HepG2 (cell line): ENCODE measurements around the gene SLC25A22. TPM values are rescaled to one million over a fixed set of nuclear protein-coding genes. Genes with fewer than 3 reads are reported as not detected.

Experiments
- CEBPB ChIP-seq: IDR thresholded peaks from 2 replicates; pipeline ENCODE4 v1.6.1; 2011; ENCODE audit warnings: low read depth, low read length, improper control_type of control experiment, borderline replicate concordance
- EED ChIP-seq: sonication (generic); formaldehyde crosslinking; IDR thresholded peaks from 2 replicates; pipeline ENCODE4 v1.5.0; 2020; ENCODE audit warnings: mild to moderate bottlenecking, missing genetic modification reagents
- EP300 ChIP-seq, 3 experiments: sonication (generic) in 1 of 3; formaldehyde crosslinking in 1 of 3; IDR thresholded peaks; 2 replicates each; pipeline versions ENCODE4 v1.5.1 to v1.6.1; 2011 to 2020; ENCODE audit warnings: low read depth in 2 of 3, low read length in 2 of 3, borderline replicate concordance in 1 of 3, improper control_type of control experiment in 1 of 3, mild to moderate bottlenecking in 1 of 3, missing genetic modification reagents in 1 of 3, moderate library complexity in 1 of 3
- GABPA ChIP-seq, 2 experiments: IDR thresholded peaks; 2 replicates each; pipeline ENCODE4 v1.6.1; 2011 to 2016; ENCODE audit warnings: low read depth in 2 of 2, low read length in 1 of 2, missing biosample characterization in 1 of 2, missing genetic modification characterization in 1 of 2
- GABPB1 ChIP-seq: IDR thresholded peaks from 2 replicates; pipeline ENCODE4 v1.6.1; 2016; ENCODE audit warnings: mild to moderate bottlenecking, missing genetic modification reagents, moderate library complexity, missing compliant biosample characterization
- HCFC1 ChIP-seq: fragments of 150-350 bp; IDR thresholded peaks from 2 replicates; pipeline ENCODE4 v1.6.1; 2014; ENCODE audit warnings: low read depth, low read length
- KDM5B ChIP-seq: sonication (generic); formaldehyde crosslinking; IDR thresholded peaks from 2 replicates; pipeline ENCODE4 v1.4.0; 2020; ENCODE audit warnings: missing genetic modification reagents, mild to moderate bottlenecking, borderline replicate concordance
- KLF9 ChIP-seq: IDR thresholded peaks from 2 replicates; pipeline ENCODE4 v1.6.1; 2016; ENCODE audit warnings: low read depth
- MAFG ChIP-seq: sonication (generic); formaldehyde crosslinking; IDR thresholded peaks from 2 replicates; pipeline ENCODE4 v1.5.1; 2020; ENCODE audit warnings: mild to moderate bottlenecking, missing genetic modification reagents
- MAFK ChIP-seq, 2 experiments: IDR thresholded peaks in 1 of 2; conservative IDR thresholded peaks in 1 of 2; 2 replicates each; pipeline ENCODE4 v1.6.1; 2011; ENCODE audit warnings: improper control_type of control experiment in 2 of 2, low read length in 2 of 2
- MXI1 ChIP-seq: IDR thresholded peaks from 3 replicates; pipeline ENCODE4 v1.6.1; 2012; ENCODE audit warnings: low read depth, low read length, inconsistent platforms, borderline replicate concordance
- NCOA1 ChIP-seq: sonication (generic); formaldehyde crosslinking; IDR thresholded peaks from 2 replicates; pipeline ENCODE4 v1.9.0; 2021; ENCODE audit warnings: missing genetic modification reagents
- NFIB ChIP-seq: sonication (generic); formaldehyde crosslinking; IDR thresholded peaks from 2 replicates; pipeline ENCODE4 v1.9.0; 2021; ENCODE audit warnings: missing genetic modification reagents, mild to moderate bottlenecking, borderline replicate concordance
- POLR2AphosphoS5 ChIP-seq: IDR thresholded peaks from 2 replicates; pipeline ENCODE4 v1.6.1; 2012; ENCODE audit warnings: low read depth, low read length
- PTBP1 ChIP-seq: fragments of 200-400 bp; formaldehyde crosslinking; IDR thresholded peaks from 2 replicates; pipeline ENCODE4 v1.6.1; 2018; ENCODE audit warnings: low read length, low read depth; ENCODE audit not compliant: poor library complexity, severe bottlenecking
- SMARCE1 ChIP-seq: fragments of 450-650 bp; IDR thresholded peaks from 2 replicates; pipeline ENCODE4 v1.6.1; 2017; ENCODE audit warnings: borderline replicate concordance
- SP1 ChIP-seq, 2 experiments: fragments of 450-650 bp in 1 of 2; sonication (generic) in 1 of 2; formaldehyde crosslinking in 1 of 2; IDR thresholded peaks; 2 replicates each; pipeline versions ENCODE4 v1.4.0 to v1.6.1; 2016 to 2020; ENCODE audit warnings: missing genetic modification reagents in 1 of 2
- ZBTB38 ChIP-seq: sonication (generic); formaldehyde crosslinking; IDR thresholded peaks from 2 replicates; pipeline ENCODE4 v1.5.1; 2020; ENCODE audit warnings: mild to moderate bottlenecking, missing genetic modification reagents
- ZMYM3 ChIP-seq: sonication (generic); formaldehyde crosslinking; IDR thresholded peaks from 2 replicates; pipeline ENCODE4 v1.5.1; 2020; ENCODE audit warnings: mild to moderate bottlenecking, missing genetic modification reagents
- ZNF160 ChIP-seq: sonication (generic); formaldehyde crosslinking; IDR thresholded peaks from 2 replicates; pipeline ENCODE4 v1.8.0; 2022; ENCODE audit warnings: mild to moderate bottlenecking, inconsistent platforms, missing genetic modification reagents
- ZNF432 ChIP-seq: sonication (generic); formaldehyde crosslinking; IDR thresholded peaks from 2 replicates; pipeline ENCODE4 v1.5.0; 2020; ENCODE audit warnings: missing genetic modification reagents, mild to moderate bottlenecking, borderline replicate concordance
- ZNF775 ChIP-seq: sonication (generic); formaldehyde crosslinking; IDR thresholded peaks from 2 replicates; pipeline ENCODE4 v1.4.0; 2020; ENCODE audit warnings: missing genetic modification reagents, mild to moderate bottlenecking, moderate library complexity, borderline replicate concordance
- ZNF839 ChIP-seq: sonication (generic); formaldehyde crosslinking; IDR thresholded peaks from 2 replicates; pipeline ENCODE4 v1.4.0; 2020; ENCODE audit warnings: missing genetic modification reagents, mild to moderate bottlenecking, borderline replicate concordance
- polyA plus RNA-seq, 8 experiments: library from polyadenylated mRNA; depleted of rRNA in 3 of 8; stranded (reverse) in 7 of 8; unstranded in 1 of 8; fragments of >200 nt; fragmentation: Illumina TruSeq in 4 of 8; extraction: Trizol in 4 of 8; gene quantifications; 2 replicates each; pipeline versions ENCODE4 v1.2.1 to v1.2.3, GENCODE V29; 2011 to 2016; ENCODE audit warnings: low read depth in 4 of 8, missing spikeins in 1 of 8, mixed read lengths in 1 of 8; ENCODE audit not compliant: insufficient read depth in 1 of 8
- total RNA-seq, 5 experiments: library from RNA; depleted of rRNA; stranded (reverse); fragments of >200 nt; fragmentation: Illumina TruSeq; extraction: Trizol; gene quantifications; 2 replicates each; pipeline ENCODE4 v1.2.3, GENCODE V29; 2016; ENCODE audit warnings: low read depth in 1 of 5
- TF ChIP-seq, protein P1 (sequence below): sonication (generic); formaldehyde crosslinking; IDR thresholded peaks from 2 replicates; pipeline ENCODE4 v1.4.0; 2020; ENCODE audit warnings: missing genetic modification reagents
- TF ChIP-seq, protein P2 (sequence below): IDR thresholded peaks from 2 replicates; pipeline ENCODE4 v1.6.1; 2012; ENCODE audit warnings: inconsistent platforms
- TF ChIP-seq, protein P3 (sequence below): sonication (generic); formaldehyde crosslinking; IDR thresholded peaks from 2 replicates; pipeline ENCODE4 v1.4.0; 2020; ENCODE audit warnings: low read depth, missing genetic modification reagents

Gene SLC25A22
- total and polyA plus RNA-seq, 2 of the 13 experiments (the other 11 are each of a cell fraction or from before 2014, with no cell fraction given), result 12.4 to 19.2 TPM

DNA sequence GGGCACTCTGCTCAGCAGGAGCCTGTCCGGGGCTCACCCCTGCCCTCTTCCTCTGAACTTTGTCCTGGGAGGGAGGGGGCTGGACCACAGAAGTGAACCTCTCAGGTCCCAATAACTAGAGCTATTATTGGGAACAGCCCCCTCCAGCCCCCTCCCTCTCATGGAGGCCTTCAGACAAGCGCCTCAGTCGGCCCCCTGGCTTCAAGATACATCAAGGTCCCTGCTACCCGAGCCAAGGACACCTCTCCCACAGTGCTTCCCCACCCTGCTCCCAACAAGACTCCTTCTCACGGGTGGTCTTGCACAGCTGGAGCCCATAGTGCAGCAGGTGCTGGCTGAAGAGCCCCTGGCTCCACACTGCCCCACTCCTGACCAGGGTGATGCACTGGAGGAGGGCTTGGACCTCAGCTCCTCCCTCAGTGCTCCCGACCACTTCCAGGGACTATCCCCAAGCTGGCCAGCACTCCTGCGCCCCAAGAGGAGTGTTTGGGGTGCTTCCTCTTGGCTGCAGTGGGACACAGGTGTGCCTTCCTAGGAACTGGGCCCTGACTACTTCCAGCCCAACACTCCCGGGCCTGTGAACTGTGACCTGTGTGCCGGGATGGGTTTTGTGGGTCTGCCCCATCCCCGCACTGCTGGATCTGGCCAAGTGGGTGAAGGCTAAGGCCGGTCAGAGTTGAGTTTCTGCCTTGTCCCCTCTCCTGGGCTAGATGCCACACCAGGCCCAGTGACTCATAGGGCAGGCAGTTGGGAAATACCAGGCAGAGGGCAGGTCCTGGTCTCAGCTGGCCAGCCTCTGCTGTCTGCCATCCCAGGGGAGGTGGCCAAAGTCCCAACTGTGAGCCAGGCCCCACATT is 22.8 kb upstream of the SLC25A22 start (continued):
- TF ChIP-seq ZNF839 (CRISPR knock-in tag) (no peak), MAFK (conservative IDR thresholded peaks at IDR 0.05 in 1 of 2, IDR thresholded peaks at IDR 0.05 in 1 of 2; ENCODE audit: low read length in 2 of 2) (no peak), SP1 (IDR thresholded peaks at IDR 0.05) (no peak), SP1 (CRISPR knock-in tag; IDR thresholded peaks at IDR 0.05) (0 out of 2 replicates have a peak, but pooled peaks have one; percentile 21), EED (no peak), MXI1 (peak; percentile 72; the same call in 1 of the 3 replicates), ZBTB38 (CRISPR knock-in tag) (no peak), PTBP1 (no peak), NFIB (CRISPR knock-in tag) (no peak), KLF9 (CRISPR knock-in tag) (no peak), SMARCE1 (no peak), POLR2AphosphoS5 (no peak), NCOA1 (no peak), ZNF775 (CRISPR knock-in tag) (no peak), MAFG (no peak), GABPA (IDR thresholded peaks at IDR 0.05; ENCODE audit: low read depth, low read length) (no peak), GABPA (CRISPR knock-in tag; IDR thresholded peaks at IDR 0.05; ENCODE audit: low read depth) (no peak), ZNF432 (CRISPR knock-in tag) (no peak), EP300 (IDR thresholded peaks at IDR 0.05; ENCODE audit: low read depth in 2 of 2, low read length in 2 of 2) (no peak), EP300 (CRISPR knock-in tag; IDR thresholded peaks at IDR 0.05; ENCODE audit: borderline replicate concordance) (no peak; the same call in 1 of the 2 replicates), ZMYM3 (CRISPR knock-in tag) (no peak), ZNF160 (CRISPR knock-in tag) (no peak), KDM5B (CRISPR knock-in tag) (no peak), GABPB1 (0 out of 2 replicates have a peak, but pooled peaks have one; percentile 28), CEBPB (peak; percentile 94), HCFC1 (no peak)
- TF ChIP-seq, protein P1, sequence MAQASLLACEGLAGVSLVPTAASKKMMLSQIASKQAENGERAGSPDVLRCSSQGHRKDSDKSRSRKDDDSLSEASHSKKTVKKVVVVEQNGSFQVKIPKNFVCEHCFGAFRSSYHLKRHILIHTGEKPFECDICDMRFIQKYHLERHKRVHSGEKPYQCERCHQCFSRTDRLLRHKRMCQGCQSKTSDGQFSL, result no peak
- TF ChIP-seq, protein P2, sequence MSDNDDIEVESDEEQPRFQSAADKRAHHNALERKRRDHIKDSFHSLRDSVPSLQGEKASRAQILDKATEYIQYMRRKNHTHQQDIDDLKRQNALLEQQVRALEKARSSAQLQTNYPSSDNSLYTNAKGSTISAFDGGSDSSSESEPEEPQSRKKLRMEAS, result no peak
- TF ChIP-seq, protein P3, sequence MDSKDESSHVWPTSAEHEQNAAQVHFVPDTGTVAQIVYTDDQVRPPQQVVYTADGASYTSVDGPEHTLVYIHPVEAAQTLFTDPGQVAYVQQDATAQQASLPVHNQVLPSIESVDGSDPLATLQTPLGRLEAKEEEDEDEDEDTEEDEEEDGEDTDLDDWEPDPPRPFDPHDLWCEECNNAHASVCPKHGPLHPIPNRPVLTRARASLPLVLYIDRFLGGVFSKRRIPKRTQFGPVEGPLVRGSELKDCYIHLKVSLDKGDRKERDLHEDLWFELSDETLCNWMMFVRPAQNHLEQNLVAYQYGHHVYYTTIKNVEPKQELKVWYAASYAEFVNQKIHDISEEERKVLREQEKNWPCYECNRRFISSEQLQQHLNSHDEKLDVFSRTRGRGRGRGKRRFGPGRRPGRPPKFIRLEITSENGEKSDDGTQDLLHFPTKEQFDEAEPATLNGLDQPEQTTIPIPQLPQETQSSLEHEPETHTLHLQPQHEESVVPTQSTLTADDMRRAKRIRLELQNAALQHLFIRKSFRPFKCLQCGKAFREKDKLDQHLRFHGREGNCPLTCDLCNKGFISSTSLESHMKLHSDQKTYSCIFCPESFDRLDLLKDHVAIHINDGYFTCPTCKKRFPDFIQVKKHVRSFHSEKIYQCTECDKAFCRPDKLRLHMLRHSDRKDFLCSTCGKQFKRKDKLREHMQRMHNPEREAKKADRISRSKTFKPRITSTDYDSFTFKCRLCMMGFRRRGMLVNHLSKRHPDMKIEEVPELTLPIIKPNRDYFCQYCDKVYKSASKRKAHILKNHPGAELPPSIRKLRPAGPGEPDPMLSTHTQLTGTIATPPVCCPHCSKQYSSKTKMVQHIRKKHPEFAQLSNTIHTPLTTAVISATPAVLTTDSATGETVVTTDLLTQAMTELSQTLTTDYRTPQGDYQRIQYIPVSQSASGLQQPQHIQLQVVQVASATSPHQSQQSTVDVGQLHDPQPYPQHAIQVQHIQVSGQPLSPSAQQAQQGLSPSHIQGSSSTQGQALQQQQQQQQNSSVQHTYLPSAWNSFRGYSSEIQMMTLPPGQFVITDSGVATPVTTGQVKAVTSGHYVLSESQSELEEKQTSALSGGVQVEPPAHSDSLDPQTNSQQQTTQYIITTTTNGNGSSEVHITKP (CRISPR knock-in tag), result no peak
